GM23338 (cell line): ENCODE results near the gene CLRN2. TPM values are rescaled to one million over a fixed set of nuclear protein-coding genes. Genes with fewer than 3 reads are reported as not detected.

ENCODE experiments used
- ATAC-seq: fragments of 200-7000 bp; cut with Tn5 transposase; 3 replicates; pipeline ENCODE4 v1.9.1; 2020
- DNase-seq: peaks from one replicate; pipeline ENCODE4 v3.0.0-alpha.2; 2015; ENCODE audit warnings: low spot score
- H2AFZ ChIP-seq: fragments of 200-600 bp; sonication (generic); 2 replicates; pipeline ENCODE4 v1.8.0; 2016; ENCODE audit warnings: antibody characterized with exemption, mild to moderate bottlenecking, moderate library complexity
- H3F3A ChIP-seq: fragments of 200-600 bp; sonication (generic); replicated peaks from 2 replicates; pipeline ENCODE4 v1.8.0; 2017; ENCODE audit warnings: antibody characterized with exemption, mixed run types, low read depth
- H3K27ac ChIP-seq: fragments of 200-600 bp; sonication (generic); 2 replicates; pipeline ENCODE4 v1.6.1; 2016; ENCODE audit warnings: low read depth
- H3K27me3 ChIP-seq: fragments of 200-600 bp; sonication (generic); 2 replicates; pipeline ENCODE4 v1.8.0; 2016; ENCODE audit warnings: mild to moderate bottlenecking, mixed run types, moderate library complexity; ENCODE audit not compliant: insufficient read depth
- H3K36me3 ChIP-seq: fragments of 200-600 bp; sonication (generic); 2 replicates; pipeline ENCODE4 v1.8.0; 2016; ENCODE audit warnings: mild to moderate bottlenecking; ENCODE audit not compliant: insufficient read depth
- H3K4me1 ChIP-seq: fragments of 200-600 bp; sonication (generic); 2 replicates; pipeline ENCODE4 v1.8.0; 2016; ENCODE audit warnings: mild to moderate bottlenecking, moderate library complexity; ENCODE audit not compliant: insufficient read depth
- H3K4me2 ChIP-seq: fragments of 200-600 bp; sonication (generic); 2 replicates; pipeline ENCODE4 v1.7.1; 2017; ENCODE audit warnings: mixed run types
- H3K4me3 ChIP-seq: fragments of 200-600 bp; sonication (generic); 2 replicates; pipeline ENCODE4 v1.6.1; 2016; ENCODE audit warnings: mixed run types
- H3K79me2 ChIP-seq: fragments of 200-600 bp; sonication (generic); replicated peaks from 2 replicates; pipeline ENCODE4 v1.8.0; 2017; ENCODE audit warnings: mild to moderate bottlenecking; ENCODE audit not compliant: insufficient read depth
- H3K9me2 ChIP-seq: fragments of 200-600 bp; sonication (generic); 2 replicates; pipeline ENCODE4 v1.8.0; 2017; ENCODE audit not compliant: insufficient read depth
- H4K20me1 ChIP-seq: fragments of 200-600 bp; sonication (generic); replicated peaks from 2 replicates; pipeline ENCODE4 v1.8.0; 2017; ENCODE audit warnings: mild to moderate bottlenecking; ENCODE audit not compliant: insufficient read depth
- H3K27ac Mint-ChIP-seq: 2 replicates; pipeline ENCODE4 v1.8.0; 2020; ENCODE audit warnings: inconsistent platforms, mild to moderate bottlenecking, moderate library complexity, mixed read lengths
- H3K27me3 Mint-ChIP-seq: 3 replicates; pipeline ENCODE4 v1.8.0; 2022; ENCODE audit warnings: low read depth, mild to moderate bottlenecking, moderate library complexity, mixed read lengths, inconsistent platforms; ENCODE audit not compliant: insufficient read depth, poor library complexity
- H3K36me3 Mint-ChIP-seq: 3 replicates; pipeline ENCODE4 v1.8.0; 2021; ENCODE audit warnings: low read depth, mild to moderate bottlenecking, inconsistent platforms, moderate library complexity, mixed read lengths
- H3K4me1 Mint-ChIP-seq: 3 replicates; pipeline ENCODE4 v1.8.0; 2020; ENCODE audit warnings: mild to moderate bottlenecking, inconsistent platforms, mixed read lengths
- H3K4me3 Mint-ChIP-seq: 3 replicates; pipeline ENCODE4 v1.8.0; 2021; ENCODE audit warnings: moderate library complexity, mild to moderate bottlenecking, inconsistent platforms, mixed read lengths
- H3K9me3 Mint-ChIP-seq: 3 replicates; pipeline ENCODE4 v1.8.0; 2020; ENCODE audit warnings: moderate library complexity, mild to moderate bottlenecking, inconsistent platforms, mixed read lengths
- CREB1 ChIP-seq: fragments of 250-450 bp; sonication (Bioruptor Pico); IDR thresholded peaks from 2 replicates; pipeline ENCODE4 v1.5.0; 2020; ENCODE audit warnings: low read depth, mild to moderate bottlenecking, moderate library complexity
- POLR2AphosphoS5 ChIP-seq: IDR thresholded peaks from 2 replicates; pipeline ENCODE4 v1.6.1; 2016; ENCODE audit warnings: antibody characterized with exemption, low read depth
- REST ChIP-seq: IDR thresholded peaks from one replicate; pipeline ENCODE4 v1.6.1; 2018; ENCODE audit warnings: antibody characterized with exemption; ENCODE audit not compliant: unreplicated experiment
- ZNF114 ChIP-seq: fragments of 250-450 bp; sonication (Bioruptor Pico); IDR thresholded peaks from 2 replicates; pipeline ENCODE4 v1.5.0; 2020; ENCODE audit warnings: mild to moderate bottlenecking, moderate library complexity
- ZNF331 ChIP-seq: fragments of 250-450 bp; sonication (Bioruptor Pico); IDR thresholded peaks from 2 replicates; pipeline ENCODE4 v1.5.0; 2020; ENCODE audit warnings: low read depth, mild to moderate bottlenecking, moderate library complexity
- polyA plus RNA-seq: library from polyadenylated mRNA; unstranded; fragments of >200 nt; fragmentation: Nextera tagmentation; extraction: Ambion mirVana; gene quantifications from 2 replicates; pipeline ENCODE4 v1.2.1, GENCODE V29; 2016
- total RNA-seq: library from RNA; depleted of rRNA; stranded (reverse); fragments of >200 nt; shearing (Covaris generic); gene quantifications from 2 replicates; pipeline ENCODE4 v1.2.3, GENCODE V29; 2014
- TF ChIP-seq, protein P1 (sequence below): fragments of 250-450 bp; sonication (Bioruptor Pico); IDR thresholded peaks from 2 replicates; pipeline ENCODE4 v1.5.0; 2020; ENCODE audit warnings: mild to moderate bottlenecking, moderate library complexity

CLRN2 gene
- total and polyA plus RNA-seq, 2 experiments from 2014 or later = not detected

- TF ChIP-seq, protein P1, sequence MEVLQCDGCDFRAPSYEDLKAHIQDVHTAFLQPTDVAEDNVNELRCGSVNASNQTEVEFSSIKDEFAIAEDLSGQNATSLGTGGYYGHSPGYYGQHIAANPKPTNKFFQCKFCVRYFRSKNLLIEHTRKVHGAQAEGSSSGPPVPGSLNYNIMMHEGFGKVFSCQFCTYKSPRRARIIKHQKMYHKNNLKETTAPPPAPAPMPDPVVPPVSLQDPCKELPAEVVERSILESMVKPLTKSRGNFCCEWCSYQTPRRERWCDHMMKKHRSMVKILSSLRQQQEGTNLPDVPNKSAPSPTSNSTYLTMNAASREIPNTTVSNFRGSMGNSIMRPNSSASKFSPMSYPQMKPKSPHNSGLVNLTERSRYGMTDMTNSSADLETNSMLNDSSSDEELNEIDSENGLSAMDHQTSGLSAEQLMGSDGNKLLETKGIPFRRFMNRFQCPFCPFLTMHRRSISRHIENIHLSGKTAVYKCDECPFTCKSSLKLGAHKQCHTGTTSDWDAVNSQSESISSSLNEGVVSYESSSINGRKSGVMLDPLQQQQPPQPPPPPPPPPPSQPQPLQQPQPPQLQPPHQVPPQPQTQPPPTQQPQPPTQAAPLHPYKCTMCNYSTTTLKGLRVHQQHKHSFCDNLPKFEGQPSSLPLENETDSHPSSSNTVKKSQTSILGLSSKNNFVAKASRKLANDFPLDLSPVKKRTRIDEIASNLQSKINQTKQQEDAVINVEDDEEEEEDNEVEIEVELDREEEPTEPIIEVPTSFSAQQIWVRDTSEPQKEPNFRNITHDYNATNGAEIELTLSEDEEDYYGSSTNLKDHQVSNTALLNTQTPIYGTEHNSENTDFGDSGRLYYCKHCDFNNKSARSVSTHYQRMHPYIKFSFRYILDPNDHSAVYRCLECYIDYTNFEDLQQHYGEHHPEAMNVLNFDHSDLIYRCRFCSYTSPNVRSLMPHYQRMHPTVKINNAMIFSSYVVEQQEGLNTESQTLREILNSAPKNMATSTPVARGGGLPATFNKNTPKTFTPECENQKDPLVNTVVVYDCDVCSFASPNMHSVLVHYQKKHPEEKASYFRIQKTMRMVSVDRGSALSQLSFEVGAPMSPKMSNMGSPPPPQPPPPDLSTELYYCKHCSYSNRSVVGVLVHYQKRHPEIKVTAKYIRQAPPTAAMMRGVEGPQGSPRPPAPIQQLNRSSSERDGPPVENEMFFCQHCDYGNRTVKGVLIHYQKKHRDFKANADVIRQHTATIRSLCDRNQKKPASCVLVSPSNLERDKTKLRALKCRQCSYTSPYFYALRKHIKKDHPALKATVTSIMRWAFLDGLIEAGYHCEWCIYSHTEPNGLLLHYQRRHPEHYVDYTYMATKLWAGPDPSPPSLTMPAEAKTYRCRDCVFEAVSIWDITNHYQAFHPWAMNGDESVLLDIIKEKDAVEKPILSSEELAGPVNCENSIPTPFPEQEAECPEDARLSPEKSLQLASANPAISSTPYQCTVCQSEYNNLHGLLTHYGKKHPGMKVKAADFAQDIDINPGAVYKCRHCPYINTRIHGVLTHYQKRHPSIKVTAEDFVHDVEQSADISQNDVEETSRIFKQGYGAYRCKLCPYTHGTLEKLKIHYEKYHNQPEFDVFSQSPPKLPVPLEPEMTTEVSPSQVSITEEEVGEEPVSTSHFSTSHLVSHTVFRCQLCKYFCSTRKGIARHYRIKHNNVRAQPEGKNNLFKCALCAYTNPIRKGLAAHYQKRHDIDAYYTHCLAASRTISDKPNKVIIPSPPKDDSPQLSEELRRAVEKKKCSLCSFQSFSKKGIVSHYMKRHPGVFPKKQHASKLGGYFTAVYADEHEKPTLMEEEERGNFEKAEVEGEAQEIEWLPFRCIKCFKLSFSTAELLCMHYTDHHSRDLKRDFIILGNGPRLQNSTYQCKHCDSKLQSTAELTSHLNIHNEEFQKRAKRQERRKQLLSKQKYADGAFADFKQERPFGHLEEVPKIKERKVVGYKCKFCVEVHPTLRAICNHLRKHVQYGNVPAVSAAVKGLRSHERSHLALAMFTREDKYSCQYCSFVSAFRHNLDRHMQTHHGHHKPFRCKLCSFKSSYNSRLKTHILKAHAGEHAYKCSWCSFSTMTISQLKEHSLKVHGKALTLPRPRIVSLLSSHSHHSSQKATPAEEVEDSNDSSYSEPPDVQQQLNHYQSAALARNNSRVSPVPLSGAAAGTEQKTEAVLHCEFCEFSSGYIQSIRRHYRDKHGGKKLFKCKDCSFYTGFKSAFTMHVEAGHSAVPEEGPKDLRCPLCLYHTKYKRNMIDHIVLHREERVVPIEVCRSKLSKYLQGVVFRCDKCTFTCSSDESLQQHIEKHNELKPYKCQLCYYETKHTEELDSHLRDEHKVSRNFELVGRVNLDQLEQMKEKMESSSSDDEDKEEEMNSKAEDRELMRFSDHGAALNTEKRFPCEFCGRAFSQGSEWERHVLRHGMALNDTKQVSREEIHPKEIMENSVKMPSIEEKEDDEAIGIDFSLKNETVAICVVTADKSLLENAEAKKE = no peak
- no peak for TF ChIP-seq CREB1 (CRISPR knock-in tag)
Measured at GRCh38 chr4:17517664-17518063, 2.7 kb downstream of the CLRN2 start (continued).

GRCh38 chr4:17521595-17521994 is 6.6 kb downstream of the CLRN2 start:
- no peaks in the 10 kb centered on the region for H3K27me3 ChIP-seq
- Mint-ChIP-seq H3K4me1 (peaks cover 20% of the 10 kb centered on the region), H3K27me3 (peaks cover under 1% of the 10 kb centered on the region), H3K27ac (no peak overlapping the region), H3K36me3 (no peaks in the 10 kb centered on the region), H3K9me3 (no peaks in the 10 kb centered on the region), H3K4me3 (no peak overlapping the region)
- H3F3A ChIP-seq = no peaks in the 10 kb centered on the region
- H3K79me2 ChIP-seq = no peaks in the 10 kb centered on the region
- no peak overlapping the region for H3K27ac ChIP-seq
- ATAC-seq = no peak
- H3K4me2 ChIP-seq = no peak overlapping the region
- H4K20me1 ChIP-seq = no peaks in the 10 kb centered on the region
- H3K36me3 ChIP-seq = no peaks in the 10 kb centered on the region
- DNase-seq = no peak
- H3K4me3 ChIP-seq = no peak overlapping the region
- no peaks in the 10 kb centered on the region; the same call in 1 of the 2 replicates for H3K9me2 ChIP-seq
- H3K4me1 ChIP-seq = peaks cover 16% of the 10 kb centered on the region
- no peak overlapping the region for H2AFZ ChIP-seq
- TF ChIP-seq ZNF114 (CRISPR knock-in tag) (no peak), ZNF331 (CRISPR knock-in tag) (no peak), REST (no peak), POLR2AphosphoS5 (no peak)
- TF ChIP-seq, protein P1 = no peak
